ENCODE results near the gene REEP6.

Gene REEP6

GRCh38 chr19:1457031-1457739 lies 33.8 kb upstream of the REEP6 start:
- no peak for DNase-seq

DNA sequence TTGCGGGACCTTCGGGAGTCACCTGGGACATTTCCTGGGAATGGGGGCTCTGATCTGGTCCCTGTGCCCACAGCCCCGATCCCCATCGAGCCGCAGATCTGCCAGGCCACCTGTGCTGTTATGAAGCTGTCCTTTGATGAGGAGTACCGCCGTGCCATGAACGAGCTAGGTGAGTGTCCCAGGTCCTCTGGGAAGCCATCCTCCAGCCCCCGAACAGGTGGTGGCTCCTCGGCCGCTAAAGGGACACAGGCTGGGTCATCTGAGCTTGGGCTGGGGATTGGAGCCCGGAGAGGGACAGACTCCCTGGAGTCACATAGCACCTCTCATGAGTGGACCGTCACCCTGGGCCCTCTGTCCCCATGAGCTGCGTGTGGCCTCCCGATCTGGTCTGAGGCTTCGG lies 33.1 kb upstream of the REEP6 start:
- no peak for DNase-seq

GRCh38 chr19:1459479-1459878 lies 31.5 kb upstream of the REEP6 start:
- DNase-seq: peak in 1 of 2 experiments; percentile 4

- DNase-seq: no peak
Measured at GRCh38 chr19:1460033-1460995, 30.7 kb upstream of the REEP6 start.

- no peak for DNase-seq
Measured at GRCh38 chr19:1461862-1462261, 29.1 kb upstream of the REEP6 start.

DNA sequence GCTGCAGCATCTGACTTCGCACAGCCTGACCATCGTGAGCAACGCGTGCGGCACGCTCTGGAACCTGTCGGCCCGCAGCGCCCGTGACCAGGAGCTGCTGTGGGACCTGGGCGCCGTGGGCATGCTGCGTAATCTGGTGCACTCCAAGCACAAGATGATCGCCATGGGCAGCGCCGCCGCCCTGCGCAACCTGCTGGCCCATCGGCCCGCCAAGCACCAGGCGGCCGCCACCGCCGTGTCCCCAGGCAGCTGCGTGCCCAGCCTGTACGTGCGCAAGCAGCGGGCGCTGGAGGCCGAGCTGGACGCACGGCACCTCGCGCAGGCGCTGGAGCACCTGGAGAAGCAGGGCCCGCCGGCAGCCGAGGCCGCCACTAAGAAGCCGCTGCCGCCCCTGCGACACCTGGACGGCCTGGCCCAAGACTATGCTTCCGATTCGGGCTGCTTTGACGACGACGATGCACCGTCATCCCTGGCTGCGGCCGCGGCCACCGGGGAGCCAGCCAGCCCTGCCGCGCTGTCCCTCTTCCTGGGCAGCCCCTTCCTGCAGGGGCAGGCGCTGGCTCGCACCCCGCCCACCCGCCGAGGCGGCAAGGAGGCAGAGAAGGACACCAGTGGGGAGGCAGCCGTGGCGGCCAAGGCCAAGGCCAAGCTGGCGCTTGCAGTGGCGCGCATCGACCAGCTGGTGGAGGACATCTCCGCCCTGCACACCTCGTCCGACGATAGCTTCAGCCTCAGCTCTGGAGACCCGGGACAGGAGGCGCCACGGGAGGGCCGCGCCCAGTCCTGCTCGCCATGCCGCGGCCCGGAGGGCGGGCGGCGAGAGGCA lies 25.6 kb upstream of the REEP6 start:
- peak; percentile 52 to 63 for DNase-seq

DNA sequence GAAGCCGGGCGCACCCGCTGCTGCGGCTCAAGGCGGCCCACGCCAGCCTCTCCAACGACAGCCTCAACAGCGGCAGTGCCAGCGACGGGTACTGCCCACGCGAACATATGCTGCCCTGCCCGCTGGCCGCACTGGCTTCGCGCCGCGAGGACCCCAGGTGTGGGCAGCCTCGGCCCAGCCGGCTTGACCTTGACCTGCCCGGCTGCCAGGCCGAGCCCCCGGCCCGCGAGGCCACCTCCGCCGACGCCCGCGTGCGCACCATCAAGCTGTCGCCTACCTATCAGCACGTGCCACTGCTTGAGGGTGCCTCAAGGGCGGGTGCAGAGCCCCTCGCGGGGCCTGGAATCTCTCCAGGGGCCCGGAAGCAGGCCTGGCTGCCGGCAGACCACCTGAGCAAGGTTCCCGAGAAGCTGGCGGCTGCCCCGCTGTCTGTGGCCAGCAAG lies 24.9 kb upstream of the REEP6 start:
- DNase-seq: no peak

DNA sequence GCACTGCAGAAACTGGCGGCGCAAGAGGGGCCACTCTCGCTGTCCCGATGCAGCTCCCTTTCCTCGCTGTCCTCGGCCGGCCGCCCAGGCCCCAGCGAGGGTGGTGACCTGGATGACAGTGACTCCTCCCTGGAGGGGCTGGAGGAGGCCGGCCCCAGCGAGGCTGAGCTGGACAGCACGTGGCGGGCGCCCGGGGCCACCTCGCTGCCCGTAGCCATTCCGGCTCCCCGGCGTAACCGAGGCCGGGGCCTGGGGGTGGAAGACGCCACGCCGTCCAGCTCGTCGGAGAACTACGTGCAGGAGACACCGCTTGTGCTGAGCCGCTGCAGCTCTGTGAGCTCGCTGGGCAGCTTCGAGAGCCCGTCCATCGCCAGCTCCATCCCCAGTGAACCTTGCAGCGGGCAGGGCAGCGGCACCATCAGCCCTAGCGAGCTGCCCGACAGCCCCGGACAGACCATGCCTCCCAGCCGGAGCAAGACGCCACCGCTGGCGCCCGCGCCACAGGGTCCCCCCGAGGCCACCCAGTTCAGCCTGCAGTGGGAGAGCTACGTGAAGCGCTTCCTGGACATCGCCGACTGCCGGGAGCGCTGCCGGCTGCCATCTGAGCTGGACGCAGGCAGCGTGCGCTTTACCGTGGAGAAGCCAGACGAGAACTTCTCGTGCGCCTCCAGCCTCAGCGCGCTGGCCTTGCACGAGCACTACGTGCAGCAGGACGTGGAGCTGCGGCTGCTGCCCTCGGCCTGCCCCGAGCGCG lies 24.3 kb upstream of the REEP6 start:
- DNase-seq: no peak

DNA sequence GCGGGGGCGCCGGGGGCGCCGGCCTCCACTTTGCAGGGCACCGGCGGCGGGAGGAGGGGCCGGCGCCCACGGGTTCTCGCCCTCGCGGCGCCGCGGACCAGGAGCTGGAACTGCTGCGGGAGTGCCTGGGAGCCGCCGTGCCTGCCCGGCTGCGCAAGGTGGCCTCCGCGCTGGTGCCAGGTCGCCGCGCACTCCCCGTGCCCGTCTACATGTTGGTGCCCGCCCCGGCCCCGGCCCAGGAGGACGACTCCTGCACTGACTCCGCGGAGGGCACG lies 23.8 kb upstream of the REEP6 start:
- DNase-seq: no peak

- no peak for DNase-seq
Measured at GRCh38 chr19:1467490-1468273, 23.3 kb upstream of the REEP6 start.

- no peak for DNase-seq
Measured at GRCh38 chr19:1468274-1468820, 22.6 kb upstream of the REEP6 start.

DNA sequence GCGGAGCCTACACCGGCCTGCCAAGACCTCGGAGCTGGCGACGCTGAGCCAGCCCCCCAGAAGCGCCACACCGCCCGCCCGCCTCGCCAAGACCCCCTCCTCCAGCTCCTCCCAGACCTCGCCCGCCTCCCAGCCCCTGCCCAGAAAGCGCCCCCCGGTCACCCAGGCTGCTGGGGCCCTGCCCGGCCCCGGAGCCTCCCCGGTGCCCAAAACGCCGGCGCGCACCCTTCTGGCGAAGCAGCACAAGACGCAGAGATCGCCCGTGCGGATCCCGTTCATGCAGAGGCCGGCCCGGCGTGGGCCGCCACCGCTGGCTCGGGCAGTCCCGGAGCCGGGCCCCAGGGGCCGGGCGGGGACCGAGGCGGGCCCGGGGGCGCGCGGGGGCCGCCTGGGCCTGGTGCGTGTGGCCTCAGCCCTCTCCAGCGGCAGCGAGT lies 22.1 kb upstream of the REEP6 start:
- peak; percentile 57 to 65 for DNase-seq

DNA sequence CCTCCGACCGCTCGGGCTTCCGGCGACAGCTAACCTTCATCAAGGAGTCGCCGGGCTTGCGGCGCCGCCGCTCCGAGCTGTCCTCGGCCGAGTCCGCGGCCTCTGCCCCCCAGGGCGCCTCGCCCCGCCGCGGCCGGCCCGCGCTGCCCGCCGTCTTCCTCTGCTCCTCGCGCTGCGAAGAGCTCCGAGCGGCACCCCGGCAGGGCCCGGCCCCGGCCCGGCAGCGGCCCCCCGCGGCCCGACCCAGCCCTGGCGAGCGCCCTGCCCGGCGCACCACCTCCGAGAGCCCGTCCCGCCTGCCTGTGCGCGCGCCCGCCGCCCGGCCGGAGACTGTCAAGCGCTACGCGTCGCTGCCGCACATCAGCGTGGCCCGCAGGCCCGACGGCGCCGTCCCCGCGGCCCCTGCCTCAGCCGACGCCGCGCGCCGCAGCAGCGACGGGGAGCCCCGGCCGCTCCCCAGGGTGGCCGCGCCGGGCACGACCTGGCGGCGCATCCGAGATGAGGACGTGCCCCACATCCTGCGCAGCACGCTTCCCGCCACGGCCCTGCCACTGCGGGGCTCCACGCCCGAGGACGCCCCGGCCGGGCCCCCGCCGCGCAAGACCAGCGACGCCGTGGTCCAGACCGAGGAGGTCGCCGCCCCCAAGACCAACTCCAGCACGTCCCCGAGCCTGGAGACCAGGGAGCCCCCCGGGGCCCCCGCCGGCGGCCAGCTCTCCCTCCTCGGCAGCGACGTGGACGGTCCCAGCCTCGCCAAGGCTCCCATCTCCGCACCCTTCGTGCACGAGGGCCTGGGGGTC lies 21.5 kb upstream of the REEP6 start:
- DNase-seq: no peak

- DNase-seq: no peak
Measured at GRCh38 chr19:1470055-1470304, 21.0 kb upstream of the REEP6 start.

DNA sequence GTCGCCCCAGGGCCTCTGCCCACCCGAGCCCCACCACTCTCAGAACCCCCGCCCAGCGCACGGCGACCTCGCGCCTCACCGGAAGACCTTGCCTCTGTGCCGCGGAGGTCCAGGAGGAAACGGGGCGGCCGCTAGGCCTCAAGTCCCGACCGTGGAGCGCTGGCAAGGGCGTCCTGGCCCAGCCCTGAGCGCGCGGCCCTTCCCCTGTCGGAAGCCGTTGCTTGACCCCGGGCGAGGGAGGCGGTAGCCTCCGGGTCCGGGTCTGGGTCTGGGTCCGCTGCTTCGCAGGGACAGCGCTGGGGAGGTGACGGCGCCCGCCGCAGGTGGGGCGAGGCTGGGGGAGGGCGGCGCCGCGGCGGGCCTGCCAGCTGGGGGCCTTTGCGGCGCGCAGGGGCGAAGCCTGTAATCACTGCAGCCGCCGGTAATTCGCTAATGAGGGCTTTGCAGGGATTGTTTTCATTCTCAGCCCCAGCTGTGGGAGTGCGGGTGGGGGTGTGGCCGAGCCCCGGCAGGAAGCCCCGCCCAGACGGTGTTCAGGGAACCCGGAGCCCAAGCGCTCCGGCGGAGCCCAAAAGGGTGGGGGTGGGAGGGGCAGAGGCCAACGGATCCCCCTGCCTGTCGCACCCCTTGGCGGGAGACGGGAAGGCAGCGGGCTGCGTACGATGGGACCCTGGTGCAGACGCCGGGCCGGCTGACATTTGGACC lies 20.5 kb upstream of the REEP6 start:
- peak; percentile 76 to 82 for DNase-seq

DNA sequence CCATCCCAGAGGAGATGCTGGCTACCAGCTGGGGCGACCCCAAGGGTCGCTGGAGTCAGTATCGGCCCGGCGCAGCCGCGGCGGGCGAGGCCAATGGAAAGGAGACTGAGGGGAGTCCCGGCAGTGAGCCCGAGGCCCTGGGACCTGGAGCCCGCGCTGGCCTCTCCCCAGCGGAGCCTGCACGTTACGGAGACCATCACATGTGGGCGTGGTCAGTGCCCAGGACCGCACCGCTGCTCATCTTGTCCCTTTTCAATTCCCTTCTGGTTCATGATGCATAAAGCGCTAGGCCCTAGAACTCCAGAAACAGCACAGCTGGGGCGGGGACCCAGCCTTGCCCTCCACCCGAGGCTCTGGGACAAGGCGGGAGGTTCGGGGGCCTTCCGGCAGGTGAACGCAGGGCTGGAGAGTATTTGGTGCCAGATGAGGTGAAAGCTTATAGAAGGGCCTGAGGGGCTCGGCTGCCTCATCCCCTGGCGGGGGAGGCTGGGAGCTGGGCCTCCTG lies 19.9 kb upstream of the REEP6 start:
- DNase-seq: peak in 1 of 2 experiments; percentile 54

DNA sequence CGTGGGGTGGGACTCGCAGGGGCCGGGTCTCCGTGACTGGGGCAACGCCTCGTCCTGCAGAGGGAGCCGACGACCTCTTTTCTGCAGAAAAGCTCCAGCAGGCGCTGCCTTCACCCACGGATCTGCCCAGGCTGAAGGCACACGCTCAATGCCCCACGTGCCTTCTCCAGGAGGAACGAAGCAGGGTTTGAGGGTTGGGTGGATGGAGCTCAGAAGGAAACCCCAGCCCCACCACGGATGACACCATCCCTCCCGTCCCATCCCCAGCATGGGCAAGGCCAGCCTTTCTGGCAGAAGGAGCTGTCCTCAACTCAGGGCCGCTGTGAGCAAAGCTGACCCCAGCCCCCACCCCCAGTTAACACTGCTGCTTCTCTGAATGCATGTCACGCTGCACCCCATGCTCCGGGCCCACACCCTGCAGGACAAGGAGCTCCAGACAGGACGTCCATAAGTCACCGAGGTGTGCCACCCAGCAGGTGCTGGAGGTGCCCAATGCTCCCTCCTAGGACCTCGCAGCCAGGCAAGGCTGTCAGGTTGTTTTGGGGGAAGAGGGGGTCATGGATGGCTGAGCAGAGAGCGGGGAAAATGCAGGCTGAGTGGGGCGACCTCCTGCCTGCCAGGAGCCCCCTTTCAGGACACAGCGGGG lies 19.3 kb upstream of the REEP6 start:
- no peak for DNase-seq

DNA sequence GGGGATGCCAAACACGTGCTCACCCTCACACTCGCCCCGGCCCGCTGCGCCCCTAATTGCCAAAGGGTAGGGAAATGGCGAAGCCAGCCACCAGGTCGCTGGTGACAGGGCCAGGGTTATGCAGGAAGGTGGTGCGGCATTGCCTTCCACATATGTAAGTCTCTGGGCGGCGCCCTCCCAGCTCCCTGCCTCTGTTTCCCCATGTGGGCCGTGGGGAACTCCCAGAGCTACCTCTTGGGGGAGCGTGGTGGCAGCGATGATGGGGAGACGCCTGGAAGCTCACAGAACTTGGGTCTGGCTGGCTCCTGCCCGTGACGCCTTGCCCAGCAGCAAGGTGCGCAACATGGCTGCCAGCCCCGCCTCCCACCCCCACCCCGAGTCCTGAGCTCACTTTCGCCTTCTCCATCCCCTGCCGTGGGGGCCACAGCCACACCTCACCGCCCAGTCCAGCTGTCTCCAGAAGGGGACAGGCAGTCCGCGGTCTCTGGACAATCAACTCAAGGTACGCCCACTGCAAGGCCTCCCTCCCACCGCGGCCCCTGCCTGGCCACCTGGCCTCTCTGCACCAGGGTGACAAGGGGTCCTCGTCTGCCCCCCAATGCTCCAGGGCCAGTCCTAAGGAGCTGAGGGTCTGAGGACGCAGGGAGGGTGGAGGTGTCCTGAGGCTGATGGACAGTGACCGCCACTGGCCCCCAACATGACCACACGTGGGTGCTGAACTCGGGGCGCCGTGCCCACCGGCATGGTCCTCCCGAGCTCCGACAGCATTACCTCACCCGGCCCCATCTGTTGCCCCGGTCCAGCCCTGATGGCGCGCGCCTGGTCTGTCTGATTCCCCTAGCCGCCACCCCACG lies 18.5 kb upstream of the REEP6 start:
- no peak for DNase-seq

All from activated CD4-positive, alpha-beta T cell treated with anti-CD3 and anti-CD28 coated beads, Interleukin-2, amount 50 U/mL, for 48 hours (primary cell).